Measurements from ENCODE around the gene NTNG2.

Gene NTNG2

GRCh38 chr9:132235125-132235524, 73.3 kb downstream of the NTNG2 start:
- no peaks in the 10 kb centered on the region for H3K9me3 ChIP-seq (ENCODE audit: low read length)
- no peak overlapping the region for H2AFZ ChIP-seq (ENCODE audit: low read length)
- no peaks in the 10 kb centered on the region for H3K9me2 ChIP-seq (ENCODE audit: low read depth, low read length)
- H3K9ac ChIP-seq (ENCODE audit: low read length): no peak overlapping the region
- no peaks in the 10 kb centered on the region for H3F3A ChIP-seq (ENCODE audit: insufficient read depth, low read length)
- H3K27me3 ChIP-seq (ENCODE audit: insufficient read depth, low read length): peaks cover 3% of the 10 kb centered on the region; the same call in 1 of the 2 replicates
- H3K4me3 ChIP-seq (ENCODE audit: low read depth, low read length, poor library complexity, severe bottlenecking): no peak overlapping the region
- H3K4me1 ChIP-seq (ENCODE audit: insufficient read depth, low read length, severe bottlenecking): no peaks in the 10 kb centered on the region
- H3K4me2 ChIP-seq (ENCODE audit: low read length): no peak overlapping the region
- no peaks in the 10 kb centered on the region for H3K36me3 ChIP-seq (ENCODE audit: insufficient read depth, low read length)
- no peak for TF ChIP-seq CTCF (IDR thresholded peaks at IDR 0.05; ENCODE audit: low read length)
- no peak for TF ChIP-seq EZH2 (IDR thresholded peaks at IDR 0.05; ENCODE audit: borderline replicate concordance, low read length)
- no peaks in the 10 kb centered on the region for H4K20me1 ChIP-seq (ENCODE audit: insufficient read depth, low read length)
- H3K79me2 ChIP-seq (ENCODE audit: insufficient read depth, low read length): no peaks in the 10 kb centered on the region
- H3K27ac ChIP-seq (ENCODE audit: low read depth, low read length, poor library complexity, severe bottlenecking): no peak overlapping the region

DNA sequence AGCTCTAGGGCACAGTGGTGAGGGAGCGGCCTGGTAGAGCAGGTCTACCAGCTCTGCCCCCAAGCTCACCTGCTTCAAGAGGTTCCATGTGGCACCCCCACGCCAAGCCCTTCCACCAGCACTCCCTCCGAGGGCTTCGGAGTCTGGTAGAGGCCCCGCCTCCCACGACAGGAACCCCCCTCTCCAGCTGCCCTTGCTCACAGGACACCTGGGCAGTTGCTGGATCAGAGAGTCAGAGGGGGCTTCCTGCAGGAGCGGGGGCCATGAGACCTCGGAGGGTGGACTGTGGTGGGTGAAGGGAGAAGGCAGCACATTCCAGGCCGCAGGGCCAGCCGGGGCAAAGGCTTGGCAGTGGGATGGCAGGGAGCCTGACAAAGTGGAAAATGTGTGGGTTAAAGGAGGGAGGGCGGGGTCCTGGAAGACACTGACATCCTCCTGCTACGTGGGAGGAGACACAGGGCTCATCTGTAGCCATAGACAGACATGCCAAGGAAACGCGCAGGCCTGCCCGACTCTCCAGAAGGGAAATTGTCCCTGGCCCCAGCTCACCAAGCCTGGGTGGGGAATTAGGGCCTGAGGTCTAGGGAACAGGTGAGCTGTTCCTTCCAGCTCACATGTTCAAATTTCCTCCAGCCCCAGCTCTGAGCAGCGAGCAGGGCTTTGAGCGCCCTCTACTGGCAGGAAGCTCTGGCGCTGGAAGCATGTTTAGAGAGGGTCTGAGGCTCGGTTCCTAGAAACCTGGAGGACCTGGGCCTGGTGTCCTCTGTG, 74.2 kb downstream of the NTNG2 start:
- no peak overlapping the region for H3K9ac ChIP-seq (ENCODE audit: low read length)
- no peaks in the 10 kb centered on the region for H4K20me1 ChIP-seq (ENCODE audit: insufficient read depth, low read length)
- no peak for TF ChIP-seq EZH2 (IDR thresholded peaks at IDR 0.05; ENCODE audit: borderline replicate concordance, low read length)
- TF ChIP-seq CTCF (IDR thresholded peaks at IDR 0.05; ENCODE audit: low read length): peak; percentile 94

DNA sequence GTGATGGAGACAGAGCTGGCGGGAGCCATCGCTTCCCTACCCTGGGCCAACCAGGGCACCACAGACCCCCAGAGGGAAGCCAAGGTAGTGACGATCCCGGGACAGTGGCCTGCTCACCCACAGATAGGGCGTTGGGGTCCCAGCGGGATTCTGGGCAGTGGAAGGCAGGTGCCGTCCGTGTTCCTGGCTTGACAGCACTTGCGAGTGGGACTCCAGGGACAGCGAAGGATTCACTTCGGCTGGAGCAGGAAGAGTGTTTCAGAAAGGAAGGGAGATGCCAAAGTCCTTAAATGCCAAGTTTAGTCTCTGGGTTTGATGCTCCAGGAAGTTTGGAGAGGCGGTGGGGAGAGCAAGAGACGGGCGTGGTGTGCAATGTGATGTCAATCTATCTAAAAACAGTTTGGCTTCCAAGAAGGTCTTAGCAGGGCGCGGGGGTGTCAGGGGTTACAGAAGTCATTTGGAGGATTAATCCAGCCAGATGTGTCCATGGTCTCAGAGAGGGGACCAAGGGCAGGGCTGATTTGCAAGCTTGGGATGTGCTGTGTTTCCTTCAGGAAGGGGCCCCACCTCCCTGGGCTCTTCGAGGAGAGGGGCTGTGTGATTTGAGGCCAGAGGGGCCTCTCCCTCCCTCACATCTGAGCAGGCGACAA, 74.9 kb downstream of the NTNG2 start:
- no peak overlapping the region for H3K27ac ChIP-seq (ENCODE audit: low read depth, low read length, poor library complexity, severe bottlenecking)
- H3K4me1 ChIP-seq (ENCODE audit: insufficient read depth, low read length, severe bottlenecking): peaks cover 4% of the 10 kb centered on the region
- H3K9me3 ChIP-seq (ENCODE audit: low read length): no peaks in the 10 kb centered on the region
- H3K4me3 ChIP-seq (ENCODE audit: low read depth, low read length, poor library complexity, severe bottlenecking): no peak overlapping the region
- H3K27me3 ChIP-seq (ENCODE audit: insufficient read depth, low read length): peaks cover 3% of the 10 kb centered on the region; the same call in 1 of the 2 replicates
- no peak overlapping the region for H3K4me2 ChIP-seq (ENCODE audit: low read length)
- H4K20me1 ChIP-seq (ENCODE audit: insufficient read depth, low read length): no peaks in the 10 kb centered on the region
- no peaks in the 10 kb centered on the region for H3K9me2 ChIP-seq (ENCODE audit: low read depth, low read length)
- no peaks in the 10 kb centered on the region for H3F3A ChIP-seq (ENCODE audit: insufficient read depth, low read length)
- TF ChIP-seq CTCF (IDR thresholded peaks at IDR 0.05; ENCODE audit: low read length): no peak
- no peak for TF ChIP-seq EZH2 (IDR thresholded peaks at IDR 0.05; ENCODE audit: borderline replicate concordance, low read length)
- H3K9ac ChIP-seq (ENCODE audit: low read length): no peak overlapping the region
- H3K79me2 ChIP-seq (ENCODE audit: insufficient read depth, low read length): no peaks in the 10 kb centered on the region
- H3K36me3 ChIP-seq (ENCODE audit: insufficient read depth, low read length): no peaks in the 10 kb centered on the region
- H2AFZ ChIP-seq (ENCODE audit: low read length): no peak overlapping the region

More for the DNA sequence above, 74.2 kb downstream of the NTNG2 start:
- no peaks in the 10 kb centered on the region for H3K36me3 ChIP-seq (ENCODE audit: insufficient read depth, low read length)
- H3K4me1 ChIP-seq (ENCODE audit: insufficient read depth, low read length, severe bottlenecking): peaks cover 4% of the 10 kb centered on the region
- no peaks in the 10 kb centered on the region for H3K9me3 ChIP-seq (ENCODE audit: low read length)
- H3K79me2 ChIP-seq (ENCODE audit: insufficient read depth, low read length): no peaks in the 10 kb centered on the region
- H3K27me3 ChIP-seq (ENCODE audit: insufficient read depth, low read length): peaks cover 3% of the 10 kb centered on the region; the same call in 1 of the 2 replicates
- H3K27ac ChIP-seq (ENCODE audit: low read depth, low read length, poor library complexity, severe bottlenecking): no peak overlapping the region
- no peaks in the 10 kb centered on the region for H3F3A ChIP-seq (ENCODE audit: insufficient read depth, low read length)
- H3K4me3 ChIP-seq (ENCODE audit: low read depth, low read length, poor library complexity, severe bottlenecking): no peak overlapping the region
- H3K9me2 ChIP-seq (ENCODE audit: low read depth, low read length): no peaks in the 10 kb centered on the region
- no peak overlapping the region for H2AFZ ChIP-seq (ENCODE audit: low read length)
- no peak overlapping the region for H3K4me2 ChIP-seq (ENCODE audit: low read length)

All from OCI-LY1 (cell line).